Natural killer cell treated with Interleukin-12 subunit alpha and Interleukin-12 subunit beta and Interleukin-15 and Interleukin-18, amount 100 ng/mL, for 72 hours (primary cell): Measurements from ENCODE around the gene PRRG1. TPM values are rescaled to one million over a fixed set of nuclear protein-coding genes. Genes with fewer than 3 reads are reported as not detected.
"Not testable (repeated sequence)": the region's sequence is repeated elsewhere in the genome, so short reads cannot be mapped to it uniquely, and the experiment has no call there.

ENCODE experiments used
- ATAC-seq, 2 donors: fragments of 150-1000 bp; cut with Tn5 transposase in 1 of 2; sonication (Bioruptor Pico), chemical (Tn5 transposase) in 1 of 2; 2 replicates each; pipeline ENCODE4 v1.10.0; 2021
- DNase-seq: peaks from one replicate; pipeline ENCODE4 v3.0.0; 2022; ENCODE audit warnings: low spot score
- H3K27ac Mint-ChIP-seq, 2 donors: 1 replicate in 1 of 2; 2 replicates in 1 of 2; pipeline ENCODE4 v1.8.0; 2022; ENCODE audit warnings: mixed read lengths in 2 of 2, mild to moderate bottlenecking in 1 of 2, moderate library complexity in 1 of 2
- H3K27me3 Mint-ChIP-seq, 2 donors: 1 replicate in 1 of 2; 2 replicates in 1 of 2; pipeline ENCODE4 v1.8.0; 2022; ENCODE audit warnings: mixed read lengths in 2 of 2
- H3K36me3 Mint-ChIP-seq: one replicate; pipeline ENCODE4 v1.8.0; 2022; ENCODE audit warnings: mixed read lengths
- H3K4me1 Mint-ChIP-seq, 2 donors: 1 replicate in 1 of 2; 2 replicates in 1 of 2; pipeline ENCODE4 v1.8.0; 2022; ENCODE audit warnings: low read depth in 2 of 2, mixed read lengths in 2 of 2, mild to moderate bottlenecking in 1 of 2
- H3K4me3 Mint-ChIP-seq: one replicate; pipeline ENCODE4 v1.8.0; 2022; ENCODE audit warnings: mixed read lengths
- H3K9me3 Mint-ChIP-seq: 2 replicates; pipeline ENCODE4 v1.8.0; 2022; ENCODE audit warnings: mixed read lengths
- total RNA-seq, 2 donors: library from RNA; stranded (reverse); gene quantifications; one replicate each; pipeline ENCODE4 v1.2.3, GENCODE V29; 2022

The PRRG1 gene
- total RNA-seq, 2 donors from 2014 or later = not detected

- Mint-ChIP-seq H3K4me1 (no peaks in the 10 kb centered on the region), H3K27me3 (no peaks in the 10 kb centered on the region)
- no peak for DNase-seq
Measured at GRCh38 chrX:37407736-37408135, 58.6 kb downstream of the PRRG1 start.

GRCh38 chrX:37409278-37409677 is 60.1 kb downstream of the PRRG1 start:
- Mint-ChIP-seq H3K36me3 (no peaks in the 10 kb centered on the region), H3K9me3 (no peaks in the 10 kb centered on the region), H3K27me3 (peaks cover 0 to 2% of the 10 kb centered on the region in 2 donors), H3K4me3 (no peak overlapping the region), H3K4me1 (no peaks in the 10 kb centered on the region), H3K27ac (no peak overlapping the region)
- ATAC-seq = no peak
- no peak for DNase-seq

More at GRCh38 chrX:37407736-37408135, 58.6 kb downstream of the PRRG1 start:
- ATAC-seq = no peak
- no peak overlapping the region for H3K27ac Mint-ChIP-seq
- H3K36me3 Mint-ChIP-seq = no peaks in the 10 kb centered on the region
- no peak overlapping the region for H3K4me3 Mint-ChIP-seq
- H3K9me3 Mint-ChIP-seq = no peaks in the 10 kb centered on the region

GRCh38 chrX:37420185-37420584 is 71.0 kb downstream of the PRRG1 start:
- H3K27ac Mint-ChIP-seq = no peak overlapping the region
- DNase-seq = no peak
- H3K4me1 Mint-ChIP-seq = no peaks in the 10 kb centered on the region

GRCh38 chrX:37420756-37421155 is 71.6 kb downstream of the PRRG1 start:
- H3K27ac Mint-ChIP-seq = no peak overlapping the region
- no peaks in the 10 kb centered on the region for H3K36me3 Mint-ChIP-seq
- peaks cover 0 to 2% of the 10 kb centered on the region in 2 donors for H3K27me3 Mint-ChIP-seq
- H3K4me3 Mint-ChIP-seq = no peak overlapping the region
- DNase-seq (no peak), ATAC-seq (no peak)
- H3K9me3 Mint-ChIP-seq = no peaks in the 10 kb centered on the region
- H3K4me1 Mint-ChIP-seq = no peaks in the 10 kb centered on the region

More at GRCh38 chrX:37420185-37420584, 71.0 kb downstream of the PRRG1 start:
- no peaks in the 10 kb centered on the region for H3K36me3 Mint-ChIP-seq
- ATAC-seq = no peak
- H3K9me3 Mint-ChIP-seq = no peaks in the 10 kb centered on the region
- peaks cover 0 to 2% of the 10 kb centered on the region in 2 donors for H3K27me3 Mint-ChIP-seq
- H3K4me3 Mint-ChIP-seq = no peak overlapping the region

- no peak overlapping the region for H3K4me3 Mint-ChIP-seq
- H3K36me3 Mint-ChIP-seq = no peaks in the 10 kb centered on the region
- no peaks in the 10 kb centered on the region for H3K9me3 Mint-ChIP-seq
- no peak for DNase-seq
- no peaks in the 10 kb centered on the region for H3K4me1 Mint-ChIP-seq
- H3K27ac Mint-ChIP-seq = no peak overlapping the region
- H3K27me3 Mint-ChIP-seq = no peaks in the 10 kb centered on the region
- no peak for ATAC-seq
Measured at GRCh38 chrX:37424000-37424429, 74.9 kb downstream of the PRRG1 start.

- ATAC-seq (no peak), DNase-seq (no peak)
- Mint-ChIP-seq H3K4me3 (no peak overlapping the region), H3K36me3 (no peaks in the 10 kb centered on the region), H3K27me3 (no peaks in the 10 kb centered on the region), H3K9me3 (no peaks in the 10 kb centered on the region), H3K27ac (no peak overlapping the region), H3K4me1 (no peaks in the 10 kb centered on the region)
Measured at GRCh38 chrX:37425370-37425769, 76.2 kb downstream of the PRRG1 start.

GRCh38 chrX:37428962-37429361 is 79.8 kb downstream of the PRRG1 start:
- ATAC-seq, DNase-seq, H3K4me3 Mint-ChIP-seq, H3K36me3 Mint-ChIP-seq, H3K9me3 Mint-ChIP-seq, H3K4me1 Mint-ChIP-seq, H3K27ac Mint-ChIP-seq: not testable (repeated sequence)
- peaks cover 4 to 13% of the 10 kb centered on the region in 2 donors for H3K27me3 Mint-ChIP-seq

- DNase-seq = no peak
- Mint-ChIP-seq H3K36me3 (no peaks in the 10 kb centered on the region), H3K27me3 (peaks cover 4 to 13% of the 10 kb centered on the region in 2 donors), H3K4me3 (no peak overlapping the region), H3K4me1 (no peaks in the 10 kb centered on the region), H3K9me3 (no peaks in the 10 kb centered on the region), H3K27ac (no peak overlapping the region)
- ATAC-seq = no peak
Measured at GRCh38 chrX:37434362-37434761, 85.2 kb downstream of the PRRG1 start.

GRCh38 chrX:37437160-37437559 is 88.0 kb downstream of the PRRG1 start:
- peaks cover 4 to 13% of the 10 kb centered on the region in 2 donors for H3K27me3 Mint-ChIP-seq
- H3K4me1 Mint-ChIP-seq = no peaks in the 10 kb centered on the region
- no peak overlapping the region for H3K4me3 Mint-ChIP-seq

GRCh38 chrX:37441377-37441776 is 92.2 kb downstream of the PRRG1 start:
- Mint-ChIP-seq H3K4me1 (no peaks in the 10 kb centered on the region), H3K36me3 (no peaks in the 10 kb centered on the region), H3K27me3 (peaks cover 0 to 2% of the 10 kb centered on the region in 2 donors), H3K4me3 (no peak overlapping the region), H3K9me3 (no peaks in the 10 kb centered on the region), H3K27ac (no peak overlapping the region)
- ATAC-seq (no peak), DNase-seq (no peak)

More at GRCh38 chrX:37437160-37437559, 88.0 kb downstream of the PRRG1 start:
- H3K36me3 Mint-ChIP-seq = no peaks in the 10 kb centered on the region
- DNase-seq = no peak
- ATAC-seq = no peak
- H3K9me3 Mint-ChIP-seq = no peaks in the 10 kb centered on the region
- H3K27ac Mint-ChIP-seq = no peak overlapping the region

GRCh38 chrX:37445182-37445581 is 96.0 kb downstream of the PRRG1 start:
- no peak overlapping the region for H3K4me3 Mint-ChIP-seq
- ATAC-seq (no peak), DNase-seq (no peak)
- H3K27ac Mint-ChIP-seq = no peak overlapping the region
- no peaks in the 10 kb centered on the region for H3K4me1 Mint-ChIP-seq
- peaks cover 0 to 2% of the 10 kb centered on the region in 2 donors for H3K27me3 Mint-ChIP-seq
- H3K36me3 Mint-ChIP-seq = no peaks in the 10 kb centered on the region
- H3K9me3 Mint-ChIP-seq = no peaks in the 10 kb centered on the region

GRCh38 chrX:37453821-37454220 is 104.7 kb downstream of the PRRG1 start:
- no peaks in the 10 kb centered on the region for H3K4me1 Mint-ChIP-seq
- ATAC-seq (no peak), DNase-seq (no peak)
- no peak overlapping the region for H3K27ac Mint-ChIP-seq
- H3K9me3 Mint-ChIP-seq = no peaks in the 10 kb centered on the region
- peaks cover 0 to 7% of the 10 kb centered on the region in 2 donors for H3K27me3 Mint-ChIP-seq
- no peaks in the 10 kb centered on the region for H3K36me3 Mint-ChIP-seq
- no peak overlapping the region for H3K4me3 Mint-ChIP-seq

- Mint-ChIP-seq H3K4me1 (no peaks in the 10 kb centered on the region), H3K27me3 (peaks cover 5 to 7% of the 10 kb centered on the region in 2 donors), H3K27ac (no peak overlapping the region), H3K4me3 (no peak overlapping the region), H3K36me3 (no peaks in the 10 kb centered on the region), H3K9me3 (no peaks in the 10 kb centered on the region)
- no peak for ATAC-seq
- no peak for DNase-seq
Measured at GRCh38 chrX:37454537-37455285, 105.5 kb downstream of the PRRG1 start.

- ATAC-seq (no peak), DNase-seq (no peak)
- H3K27ac Mint-ChIP-seq = no peak overlapping the region
- no peak overlapping the region for H3K4me3 Mint-ChIP-seq
- H3K27me3 Mint-ChIP-seq = peaks cover 10 to 12% of the 10 kb centered on the region in 2 donors
- no peaks in the 10 kb centered on the region for H3K9me3 Mint-ChIP-seq
- H3K4me1 Mint-ChIP-seq = no peaks in the 10 kb centered on the region
- no peaks in the 10 kb centered on the region for H3K36me3 Mint-ChIP-seq
Measured at GRCh38 chrX:37455381-37455780, 106.2 kb downstream of the PRRG1 start.
